Measurements from ENCODE around the gene FHOD3. TPM values are rescaled to one million over a fixed set of nuclear protein-coding genes. Genes with fewer than 3 reads are reported as not detected.

Gene FHOD3
- total and polyA plus RNA-seq, 10 donors: 1.2 to 2.7 (median 1.9) TPM

DNA sequence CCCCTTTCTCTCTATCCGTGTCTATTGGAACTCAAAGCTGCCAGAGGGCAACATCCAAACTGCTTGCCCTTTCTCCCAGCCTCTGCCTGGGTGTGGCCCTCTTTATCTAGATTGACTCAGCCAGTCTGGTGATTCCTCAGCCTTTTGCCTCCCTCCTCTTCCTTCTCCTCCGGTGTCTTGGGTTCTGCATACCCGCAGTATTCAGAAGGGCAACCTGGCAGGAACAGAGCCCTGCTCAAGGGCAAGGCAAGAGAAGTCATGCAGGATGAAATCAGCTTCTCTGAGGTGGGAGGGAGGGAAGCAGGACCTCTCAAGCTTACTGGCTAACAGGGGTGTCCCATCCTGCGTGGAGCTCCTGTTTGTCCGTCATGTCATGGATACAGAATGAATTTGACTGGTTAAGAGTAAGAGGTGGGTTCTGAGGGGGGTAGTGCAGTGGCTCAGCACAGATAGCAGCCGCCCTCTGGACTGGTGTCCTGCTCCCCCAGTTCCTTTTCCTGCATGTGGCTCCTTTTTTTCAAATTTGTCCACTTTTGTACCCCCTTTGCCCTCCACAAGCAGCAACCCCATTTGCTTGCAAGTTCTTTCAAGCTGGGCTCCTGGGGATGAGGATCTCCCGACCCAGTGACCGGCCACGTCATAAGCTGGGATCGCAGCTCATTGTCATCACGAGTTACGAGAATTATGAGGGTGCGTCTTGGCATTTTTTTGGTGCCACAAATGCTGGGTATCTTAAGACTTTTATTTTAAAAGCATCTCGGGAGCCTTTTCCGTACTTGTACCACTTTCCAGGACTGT is 154.1 kb downstream of the FHOD3 start:
- 85 to 92% (median 90%) methylated on average over 15 of the region's 15 CpGs for WGBS, 5 donors
- Histone ChIP-seq H3K9me3 (no peaks in the 10 kb centered on the region), H3K4me3 (no peak overlapping the region), H3K27ac (no peak overlapping the region), H3K36me3 (no peaks in the 10 kb centered on the region), H3K4me1 (no peaks in the 10 kb centered on the region), H3K27me3 (replicated peaks in 1 of 7) (peaks cover 0 to 6% (median 0%) of the 10 kb centered on the region in 7 donors)
- intact Hi-C loops (cut with DNase I; ENCODE audit: low total_unique reads): loop anchor here (10.0 kb wide), 1 partner anchor 337 kb away; no protein-coding TSS in a partner anchor
- TF ChIP-seq POLR2A (IDR thresholded peaks at IDR 0.05) (no peak), CTCF (IDR thresholded peaks at IDR 0.05 in 8 of 11, conservative IDR thresholded peaks at IDR 0.05 in 3 of 11) (no peak), POLR2AphosphoS5 (IDR thresholded peaks at IDR 0.05) (no peak)
- DNase-seq: no peak

GRCh38 chr18:36454245-36454644 is 156.7 kb downstream of the FHOD3 start:
- intact Hi-C loops (cut with DNase I; ENCODE audit: low total_unique reads): loop anchor here (10.0 kb wide), 1 partner anchor 339 kb away; no protein-coding TSS in a partner anchor
- WGBS, 5 donors: 91 to 100% (median 96%) methylated on average over 2 of the region's 2 CpGs
- H3K4me3 ChIP-seq: no peak overlapping the region
- DNase-seq: no peak
- H3K4me1 ChIP-seq: no peaks in the 10 kb centered on the region
- H3K9me3 ChIP-seq: no peaks in the 10 kb centered on the region
- H3K27me3 ChIP-seq (replicated peaks in 1 of 7): peaks cover 0 to 6% (median 0%) of the 10 kb centered on the region in 7 donors
- no peak overlapping the region for H3K27ac ChIP-seq
- H3K36me3 ChIP-seq: no peaks in the 10 kb centered on the region
- TF ChIP-seq POLR2A (IDR thresholded peaks at IDR 0.05) (no peak), POLR2AphosphoS5 (IDR thresholded peaks at IDR 0.05) (no peak), CTCF (IDR thresholded peaks at IDR 0.05 in 8 of 11, conservative IDR thresholded peaks at IDR 0.05 in 3 of 11) (no peak)

DNA sequence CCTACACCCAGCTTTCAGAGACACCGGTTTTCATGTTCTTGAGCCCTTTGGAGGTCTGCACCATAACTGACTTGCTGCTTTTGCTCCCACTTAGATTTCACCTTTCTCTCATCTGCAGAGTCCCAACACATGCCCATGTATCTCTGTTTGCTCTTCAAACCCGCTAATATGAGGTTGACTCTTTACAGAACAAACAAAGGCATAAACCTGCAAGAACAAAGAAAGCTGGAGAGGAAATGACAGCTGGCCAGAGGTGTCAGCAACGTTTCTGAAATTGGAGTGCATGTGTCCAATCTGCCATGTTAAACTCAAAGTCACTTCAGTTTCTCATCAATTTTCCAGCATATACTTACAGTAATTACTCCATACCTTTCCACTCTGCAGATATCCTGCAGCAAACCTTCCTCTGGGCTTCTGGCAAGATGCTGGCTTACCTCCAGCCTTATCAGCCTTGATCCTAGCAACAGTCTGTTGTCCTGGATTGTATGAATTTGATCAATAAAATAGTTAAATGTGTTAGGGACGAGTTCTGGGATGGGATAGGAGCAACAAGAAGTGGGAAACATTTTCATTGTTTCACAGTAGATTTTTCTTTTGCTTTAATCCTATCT is 157.4 kb downstream of the FHOD3 start:
- 51 to 66% (median 61%) methylated on average over 4 of the region's 4 CpGs for WGBS, 5 donors
- peaks cover 0 to 6% (median 0%) of the 10 kb centered on the region in 7 donors for H3K27me3 ChIP-seq (replicated peaks in 1 of 7)
- no peaks in the 10 kb centered on the region for H3K4me1 ChIP-seq
- no peaks in the 10 kb centered on the region for H3K9me3 ChIP-seq
- no peaks in the 10 kb centered on the region for H3K36me3 ChIP-seq
- no peak for TF ChIP-seq POLR2AphosphoS5 (IDR thresholded peaks at IDR 0.05)
- no peak for TF ChIP-seq POLR2A (IDR thresholded peaks at IDR 0.05)
- TF ChIP-seq CTCF (IDR thresholded peaks at IDR 0.05 in 8 of 11, conservative IDR thresholded peaks at IDR 0.05 in 3 of 11): no peak
- no peak overlapping the region for H3K4me3 ChIP-seq
- no peak overlapping the region for H3K27ac ChIP-seq
- intact Hi-C loops (cut with DNase I; ENCODE audit: low total_unique reads): loop anchor here (10.0 kb wide), 1 partner anchor 340 kb away; no protein-coding TSS in a partner anchor
- DNase-seq: no peak

GRCh38 chr18:36455931-36456330 is 158.4 kb downstream of the FHOD3 start:
- 86 to 94% (median 87%) methylated on average over 4 of the region's 4 CpGs for WGBS, 5 donors
- intact Hi-C loops (cut with DNase I; ENCODE audit: low total_unique reads): loop anchor here (10.0 kb wide), 1 partner anchor 341 kb away; no protein-coding TSS in a partner anchor
- Histone ChIP-seq H3K36me3 (no peaks in the 10 kb centered on the region), H3K9me3 (no peaks in the 10 kb centered on the region), H3K27me3 (replicated peaks in 1 of 7) (peaks cover 0 to 6% (median 0%) of the 10 kb centered on the region in 7 donors), H3K4me1 (no peaks in the 10 kb centered on the region), H3K27ac (no peak overlapping the region), H3K4me3 (no peak overlapping the region)
- TF ChIP-seq CTCF (IDR thresholded peaks at IDR 0.05 in 8 of 11, conservative IDR thresholded peaks at IDR 0.05 in 3 of 11) (no peak), POLR2A (IDR thresholded peaks at IDR 0.05) (no peak), POLR2AphosphoS5 (IDR thresholded peaks at IDR 0.05) (no peak)
- DNase-seq: no peak

All from spleen (tissue), 11 donors.